ENCODE results near the gene SP110. TPM values are rescaled to one million over a fixed set of nuclear protein-coding genes. Genes with fewer than 3 reads are reported as not detected.

SP110 gene
- total RNA-seq, 1 donor: 21.0 TPM

- no peak for TF ChIP-seq CTCF (IDR thresholded peaks at IDR 0.05; ENCODE audit: insufficient read depth, low read length)
- H3K4me3 ChIP-seq (ENCODE audit: low read depth, low read length): no peak overlapping the region
- peak; percentile 67 for DNase-seq (ENCODE audit: low read depth)
These were observed 38.7 kb upstream of the SP110 start for GRCh38 chr2:230258483-230258882.

GRCh38 chr2:230256733-230257332, 37.0 kb upstream of the SP110 start:
- no peak overlapping the region for H3K4me3 ChIP-seq (ENCODE audit: low read depth, low read length)
- TF ChIP-seq CTCF (IDR thresholded peaks at IDR 0.05; ENCODE audit: insufficient read depth, low read length): no peak
- no peak for DNase-seq (ENCODE audit: low read depth)

- TF ChIP-seq CTCF (IDR thresholded peaks at IDR 0.05; ENCODE audit: insufficient read depth, low read length): no peak
- no peak for DNase-seq (ENCODE audit: low read depth)
- no peak overlapping the region for H3K4me3 ChIP-seq (ENCODE audit: low read depth, low read length)
These were observed 34.5 kb upstream of the SP110 start for GRCh38 chr2:230254152-230254881.

GRCh38 chr2:230250231-230250630, 30.4 kb upstream of the SP110 start:
- H3K4me3 ChIP-seq (ENCODE audit: low read depth, low read length): no peak overlapping the region
- no peak for DNase-seq (ENCODE audit: low read depth)
- no peak for TF ChIP-seq CTCF (IDR thresholded peaks at IDR 0.05; ENCODE audit: insufficient read depth, low read length)

GRCh38 chr2:230246206-230246605, 26.4 kb upstream of the SP110 start:
- no peak overlapping the region for H3K4me3 ChIP-seq (ENCODE audit: low read depth, low read length)
- no peak for DNase-seq (ENCODE audit: low read depth)
- TF ChIP-seq CTCF (IDR thresholded peaks at IDR 0.05; ENCODE audit: insufficient read depth, low read length): no peak

GRCh38 chr2:230244211-230244610, 24.4 kb upstream of the SP110 start:
- H3K4me3 ChIP-seq (ENCODE audit: low read depth, low read length): no peak overlapping the region
- no peak for DNase-seq (ENCODE audit: low read depth)
- no peak for TF ChIP-seq CTCF (IDR thresholded peaks at IDR 0.05; ENCODE audit: insufficient read depth, low read length)

Data from fibroblast of the aortic adventitia (primary cell).